HuH-7.5 (cell line): ENCODE results near the gene SSB.
A peak's percentile ranks its signal among the peaks of the same experiment; 100 is the strongest.
"Not testable (repeated sequence)": the region's sequence is repeated elsewhere in the genome, so short reads cannot be mapped to it uniquely, and the experiment has no call there.

Source experiments
- DNase-seq: peaks from one replicate; pipeline ENCODE4 v3.0.0; 2011; ENCODE audit warnings: low spot score

Gene SSB

DNA sequence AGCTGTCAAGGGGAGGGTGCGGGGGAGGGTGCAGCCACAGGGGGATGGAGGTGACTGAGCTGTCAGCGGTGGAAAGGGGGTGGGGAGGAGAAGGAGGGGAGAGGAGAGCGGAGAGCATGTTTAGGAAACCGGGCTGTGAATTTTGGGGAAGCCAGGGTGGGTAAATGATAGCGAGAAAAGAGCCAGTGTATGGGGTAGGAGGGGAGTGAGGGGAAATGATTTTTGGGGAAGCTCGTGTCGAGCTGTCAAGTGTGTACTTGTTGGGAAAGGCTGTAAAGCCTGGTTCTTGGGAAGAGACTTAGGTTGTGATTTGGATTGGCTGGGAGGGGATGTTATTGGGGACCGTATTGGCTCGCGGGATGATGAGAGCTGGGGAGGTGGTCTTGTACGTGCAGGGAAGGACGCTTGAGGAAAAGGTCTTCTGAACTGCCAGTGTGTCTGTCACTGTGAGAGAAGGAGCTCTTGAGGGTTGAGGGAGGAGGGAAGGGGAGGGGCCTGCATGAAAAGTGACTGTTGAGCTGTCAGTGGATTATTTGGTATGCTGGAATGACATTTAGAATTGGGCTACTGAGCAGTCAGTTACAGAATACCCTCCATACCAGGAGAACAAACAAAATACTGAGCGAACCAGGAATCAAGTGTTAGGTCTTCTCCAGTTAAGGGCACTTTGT is 29.6 kb downstream of the SSB start:
- peak; percentile 74 for DNase-seq

DNA sequence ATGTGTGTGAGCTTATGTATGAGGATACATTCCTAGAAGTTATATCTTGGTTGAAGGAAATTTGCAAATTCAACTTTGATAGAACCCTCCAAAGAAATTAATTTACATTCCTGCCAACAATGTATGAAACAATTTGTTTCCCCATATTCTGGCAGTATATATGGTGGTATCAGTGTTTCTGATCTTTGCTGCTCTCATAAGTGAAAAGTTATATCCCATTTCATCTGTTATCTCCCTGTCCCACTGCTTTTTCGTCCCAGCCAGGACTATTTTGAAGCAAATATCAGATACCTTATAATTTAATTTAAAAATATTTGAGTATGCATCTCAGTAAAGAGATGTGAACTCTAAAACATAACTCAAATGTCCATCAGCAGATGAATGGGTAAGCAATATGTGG is 35.7 kb downstream of the SSB start:
- DNase-seq = no peak

DNA sequence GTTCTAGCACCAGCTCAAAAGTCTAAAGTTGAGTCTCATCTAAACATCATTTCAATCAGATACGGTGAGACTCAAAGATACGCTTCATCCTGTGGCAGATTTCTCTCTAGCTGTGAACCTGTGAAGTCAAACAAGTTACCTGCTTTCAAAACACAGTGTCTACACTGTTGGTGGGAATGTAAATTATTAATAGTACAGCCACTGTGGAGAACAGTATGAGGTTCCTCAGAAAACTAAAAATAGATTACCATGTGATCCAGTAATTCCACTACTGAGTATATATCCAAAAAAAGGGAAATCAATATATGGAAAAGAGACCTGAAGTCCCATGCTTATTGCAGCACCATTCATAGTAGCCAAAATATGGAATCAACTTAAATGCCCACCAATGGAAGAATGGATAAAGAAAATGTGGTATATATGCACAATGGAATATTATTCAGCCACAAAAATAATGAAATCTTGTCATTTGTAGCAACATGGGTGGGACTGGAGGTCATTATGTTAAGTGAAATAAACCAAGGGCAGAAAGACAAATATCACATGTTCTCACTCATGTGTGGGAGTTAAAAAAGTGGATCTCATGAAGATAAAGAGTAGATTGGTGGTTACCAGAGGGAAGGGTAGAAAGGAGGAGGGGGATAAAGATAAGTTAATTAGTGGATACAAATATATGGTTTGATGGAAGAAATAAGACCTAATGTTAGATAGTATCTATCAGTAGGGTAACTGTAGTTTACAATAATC is 40.2 kb downstream of the SSB start:
- no peak for DNase-seq

- no peak for DNase-seq
These were observed 41.5 kb downstream of the SSB start for GRCh38 chr2:169839954-169840746.

DNA sequence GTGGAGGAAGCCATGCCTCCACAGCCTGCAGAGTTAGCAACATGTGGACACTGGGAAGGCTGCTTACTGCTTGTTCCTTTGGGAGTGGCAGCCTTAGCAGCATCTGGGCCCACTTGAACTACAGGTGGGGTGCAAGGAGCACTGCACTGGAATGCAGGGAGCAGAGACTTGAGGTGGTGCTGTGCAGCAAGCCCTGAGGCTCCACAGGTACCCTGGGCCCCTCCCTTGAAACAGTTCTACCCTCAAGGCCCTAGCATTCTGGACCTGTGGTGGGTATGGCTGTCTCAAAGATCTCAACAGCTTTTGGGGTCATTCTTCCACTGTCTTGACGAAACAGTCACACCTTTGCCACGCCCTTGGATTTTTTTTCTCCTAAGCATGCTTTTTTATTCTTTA is 42.1 kb downstream of the SSB start:
- DNase-seq = no peak

- DNase-seq = not testable (repeated sequence)
These were observed 43.0 kb downstream of the SSB start for GRCh38 chr2:169841625-169842024.

DNA sequence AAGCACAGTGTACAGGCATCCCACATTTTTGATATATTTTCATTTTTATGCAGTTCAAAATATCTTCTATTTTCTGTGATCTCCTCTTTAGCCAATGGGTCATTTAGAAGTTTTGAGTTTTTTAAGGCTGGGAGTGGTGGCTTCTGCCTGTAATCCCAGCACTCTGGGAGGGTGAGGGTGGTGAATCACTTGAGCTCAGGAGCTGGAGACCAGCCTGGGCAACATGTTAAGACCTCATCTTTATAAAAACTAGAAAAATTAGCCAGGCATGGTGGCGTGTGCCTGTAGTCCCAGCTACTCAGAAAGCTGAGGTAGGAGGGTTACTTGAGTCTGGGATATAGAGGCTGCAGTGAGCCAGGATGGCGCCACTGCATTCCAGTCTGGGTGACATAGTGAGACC is 46.3 kb downstream of the SSB start:
- no peak for DNase-seq

DNA sequence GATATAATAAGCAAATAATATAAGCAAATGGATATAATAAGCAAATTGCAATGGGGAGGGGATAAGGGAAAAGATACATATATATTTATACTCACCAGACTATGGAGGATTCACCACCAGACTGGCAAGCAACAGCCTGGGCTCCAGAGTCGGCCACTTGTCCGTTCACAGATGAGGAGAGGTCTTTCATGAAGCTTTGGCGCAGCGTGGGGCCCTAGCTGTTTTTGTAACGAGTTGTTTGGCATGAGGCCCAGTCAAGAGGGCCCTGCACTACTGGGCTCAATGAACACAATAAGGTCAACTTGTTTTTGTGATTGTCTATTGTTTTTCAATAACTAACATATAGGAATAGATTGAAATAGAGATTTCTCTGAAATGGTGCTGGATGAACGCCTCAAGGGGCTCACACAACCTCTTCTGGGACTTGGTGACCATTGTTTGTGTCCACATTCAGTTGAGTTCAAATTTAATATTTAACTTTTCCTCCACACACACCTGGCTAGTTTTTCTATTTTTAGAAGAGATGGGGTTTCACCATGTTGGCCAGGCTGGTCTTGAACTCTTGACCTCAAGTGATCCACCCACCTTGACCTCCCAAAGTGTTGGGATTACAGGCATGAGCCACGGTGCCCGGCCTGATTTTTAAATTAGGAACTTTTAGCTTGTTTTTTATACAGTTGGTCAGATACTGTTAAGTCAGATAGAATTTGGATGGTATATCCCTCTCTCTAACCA is 50.5 kb downstream of the SSB start:
- not testable (repeated sequence) for DNase-seq

GRCh38 chr2:169849710-169850109 is 51.0 kb downstream of the SSB start:
- DNase-seq = no peak

DNA sequence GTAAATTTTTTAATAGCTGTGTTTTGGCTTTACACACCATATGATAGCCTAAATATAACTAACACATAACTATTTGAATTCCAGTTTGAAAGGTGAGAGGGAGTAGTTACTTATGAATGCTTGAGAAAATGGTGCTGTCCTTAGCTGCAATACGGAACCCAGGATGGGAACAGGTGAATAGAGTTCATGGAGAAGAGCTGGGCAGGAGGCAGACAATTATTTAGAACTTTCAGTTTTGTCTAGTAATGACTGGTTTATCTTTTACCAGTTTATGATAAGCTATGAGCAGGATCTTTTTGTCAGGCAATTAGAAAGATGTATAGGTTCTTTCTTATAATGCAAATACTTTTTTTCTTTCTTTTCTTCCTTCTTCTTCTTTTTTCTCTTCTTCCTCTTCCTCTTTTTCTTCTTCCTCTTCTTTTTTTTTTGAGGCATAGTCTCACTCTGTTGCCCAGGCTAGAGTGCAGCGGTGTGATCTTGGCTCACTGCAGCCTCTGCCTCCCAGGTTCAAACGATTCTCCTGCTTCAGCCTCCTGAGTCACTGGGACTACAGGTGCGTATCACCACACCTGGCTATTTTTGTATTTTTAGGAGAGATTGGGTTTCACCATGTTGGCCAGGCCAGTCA is 54.5 kb downstream of the SSB start:
- no peak for DNase-seq

DNA sequence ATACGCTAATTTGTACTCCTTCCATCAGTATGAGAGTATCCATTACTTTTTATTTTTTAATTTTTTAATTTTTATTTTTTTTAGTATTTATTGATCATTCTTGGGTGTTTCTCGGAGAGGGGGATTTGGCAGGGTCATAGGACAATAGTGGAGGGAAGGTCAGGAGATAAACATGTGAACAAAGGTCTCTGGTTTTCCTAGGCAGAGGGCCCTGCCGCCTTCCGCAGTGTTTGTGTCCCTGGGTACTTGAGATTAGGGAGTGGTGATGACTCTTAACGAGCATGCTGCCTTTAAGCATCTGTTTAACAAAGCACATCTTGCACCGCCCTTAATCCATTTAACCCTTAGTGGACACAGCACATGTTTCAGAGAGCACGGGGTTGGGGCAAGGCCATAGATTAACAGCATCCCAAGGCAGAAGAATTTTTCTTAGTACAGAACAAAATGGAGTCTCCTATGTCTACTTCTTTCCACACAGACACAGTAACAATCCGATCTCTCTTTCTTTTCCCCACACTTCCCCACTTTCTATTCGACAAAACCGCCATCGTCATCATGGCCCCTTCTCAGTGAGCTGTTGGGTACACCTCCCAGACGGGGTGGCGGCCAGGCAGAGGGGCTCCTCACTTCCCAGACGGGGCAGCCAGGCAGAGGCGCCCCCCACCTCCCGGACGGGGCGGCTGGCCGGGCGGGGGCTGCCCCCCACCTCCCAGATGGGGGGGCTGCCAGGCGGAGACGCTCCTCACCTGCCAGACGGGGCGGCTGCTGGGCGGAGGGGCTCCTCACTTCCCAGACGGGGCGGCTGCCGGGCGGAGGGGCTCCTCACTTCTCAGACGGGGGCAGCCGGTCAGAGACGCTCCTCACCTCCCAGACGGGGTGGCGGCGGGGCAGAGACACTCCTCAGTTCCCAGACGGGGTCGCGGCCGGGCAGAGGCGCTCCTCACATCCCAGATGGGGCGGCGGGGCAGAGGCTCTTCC is 56.9 kb downstream of the SSB start:
- not testable (repeated sequence) for DNase-seq

GRCh38 chr2:169859423-169859822 is 60.8 kb downstream of the SSB start:
- no peak for DNase-seq

DNA sequence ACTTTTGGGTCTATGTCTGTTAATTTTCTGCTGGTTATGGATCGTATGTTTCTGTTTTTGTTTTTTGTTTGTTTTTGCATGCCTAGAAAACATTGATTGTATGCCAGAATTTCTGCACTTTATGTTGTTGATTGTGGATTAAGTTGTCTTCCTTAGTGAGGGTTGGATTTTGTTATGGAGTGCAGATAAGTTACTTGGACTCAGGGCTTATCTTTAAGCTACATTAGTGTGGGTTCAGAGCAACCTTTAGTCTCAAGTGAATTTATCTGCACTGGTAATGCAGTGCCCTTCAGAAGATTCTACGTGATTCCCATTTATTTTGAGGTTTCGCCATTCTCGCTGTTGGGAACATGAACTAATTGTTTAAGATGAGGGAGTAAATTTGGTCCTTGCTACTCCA is 61.5 kb downstream of the SSB start:
- no peak for DNase-seq
